ENCODE results near the gene TBC1D1. TPM values are rescaled to one million over a fixed set of nuclear protein-coding genes. Genes with fewer than 3 reads are reported as not detected.

The TBC1D1 gene
- total RNA-seq, 1 donor from 2014 or later, result 92.7 TPM

DNA sequence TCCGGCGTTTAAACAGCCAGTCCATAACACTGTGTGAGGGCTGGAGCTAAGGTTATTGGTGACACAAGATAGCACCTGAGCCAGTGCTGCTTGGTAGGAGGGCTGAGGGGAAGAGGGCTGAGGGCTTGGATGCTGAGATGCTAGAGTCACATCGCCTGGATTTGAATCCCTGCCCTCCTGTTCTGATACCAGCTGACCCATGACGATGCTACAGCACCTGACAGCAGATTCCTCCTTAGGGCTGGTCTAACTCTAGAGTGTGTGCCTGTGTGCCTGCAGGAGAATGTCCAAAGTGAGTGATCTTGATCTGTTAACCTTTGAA lies 171.9 kb downstream of the TBC1D1 start:
- no peak overlapping the region for H3K4me3 Mint-ChIP-seq (ENCODE audit: unreplicated experiment)
- no peaks in the 10 kb centered on the region for H3K9me3 Mint-ChIP-seq (ENCODE audit: low read depth)

GRCh38 chr4:38065176-38065575 lies 174.3 kb downstream of the TBC1D1 start:
- no peak overlapping the region for H3K4me3 Mint-ChIP-seq (ENCODE audit: unreplicated experiment)
- H3K27ac Mint-ChIP-seq (ENCODE audit: unreplicated experiment), result no peak overlapping the region
- TF ChIP-seq, protein P1, sequence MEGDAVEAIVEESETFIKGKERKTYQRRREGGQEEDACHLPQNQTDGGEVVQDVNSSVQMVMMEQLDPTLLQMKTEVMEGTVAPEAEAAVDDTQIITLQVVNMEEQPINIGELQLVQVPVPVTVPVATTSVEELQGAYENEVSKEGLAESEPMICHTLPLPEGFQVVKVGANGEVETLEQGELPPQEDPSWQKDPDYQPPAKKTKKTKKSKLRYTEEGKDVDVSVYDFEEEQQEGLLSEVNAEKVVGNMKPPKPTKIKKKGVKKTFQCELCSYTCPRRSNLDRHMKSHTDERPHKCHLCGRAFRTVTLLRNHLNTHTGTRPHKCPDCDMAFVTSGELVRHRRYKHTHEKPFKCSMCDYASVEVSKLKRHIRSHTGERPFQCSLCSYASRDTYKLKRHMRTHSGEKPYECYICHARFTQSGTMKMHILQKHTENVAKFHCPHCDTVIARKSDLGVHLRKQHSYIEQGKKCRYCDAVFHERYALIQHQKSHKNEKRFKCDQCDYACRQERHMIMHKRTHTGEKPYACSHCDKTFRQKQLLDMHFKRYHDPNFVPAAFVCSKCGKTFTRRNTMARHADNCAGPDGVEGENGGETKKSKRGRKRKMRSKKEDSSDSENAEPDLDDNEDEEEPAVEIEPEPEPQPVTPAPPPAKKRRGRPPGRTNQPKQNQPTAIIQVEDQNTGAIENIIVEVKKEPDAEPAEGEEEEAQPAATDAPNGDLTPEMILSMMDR (IDR thresholded peaks at IDR 0.05), result no peak
- H3K27me3 Mint-ChIP-seq (ENCODE audit: low read depth), result no peaks in the 10 kb centered on the region
- H3K9me3 Mint-ChIP-seq (ENCODE audit: low read depth), result no peaks in the 10 kb centered on the region
- DNase-seq (ENCODE audit: low spot score), result no peak
- H3K36me3 Mint-ChIP-seq (ENCODE audit: low read depth), result peaks cover 6% of the 10 kb centered on the region
- H3K4me1 Mint-ChIP-seq (ENCODE audit: low read depth), result peaks cover 21% of the 10 kb centered on the region

More for the DNA sequence above, 171.9 kb downstream of the TBC1D1 start:
- DNase-seq (ENCODE audit: low spot score), result no peak
- no peaks in the 10 kb centered on the region for H3K27me3 Mint-ChIP-seq (ENCODE audit: low read depth)
- H3K4me1 Mint-ChIP-seq (ENCODE audit: low read depth), result peaks cover 44% of the 10 kb centered on the region
- no peak overlapping the region for H3K27ac Mint-ChIP-seq (ENCODE audit: unreplicated experiment)
- TF ChIP-seq, protein P1 (IDR thresholded peaks at IDR 0.05), result no peak
- H3K36me3 Mint-ChIP-seq (ENCODE audit: low read depth), result peaks cover 5% of the 10 kb centered on the region

GRCh38 chr4:38065900-38066299 lies 175.0 kb downstream of the TBC1D1 start:
- H3K36me3 Mint-ChIP-seq (ENCODE audit: low read depth), result peaks cover 6% of the 10 kb centered on the region
- no peak for DNase-seq (ENCODE audit: low spot score)
- H3K4me1 Mint-ChIP-seq (ENCODE audit: low read depth), result peaks cover 14% of the 10 kb centered on the region
- no peak overlapping the region for H3K4me3 Mint-ChIP-seq (ENCODE audit: unreplicated experiment)
- H3K27me3 Mint-ChIP-seq (ENCODE audit: low read depth), result no peaks in the 10 kb centered on the region
- TF ChIP-seq, protein P1 (IDR thresholded peaks at IDR 0.05), result no peak
- no peak overlapping the region for H3K27ac Mint-ChIP-seq (ENCODE audit: unreplicated experiment)
- no peaks in the 10 kb centered on the region for H3K9me3 Mint-ChIP-seq (ENCODE audit: low read depth)

DNA sequence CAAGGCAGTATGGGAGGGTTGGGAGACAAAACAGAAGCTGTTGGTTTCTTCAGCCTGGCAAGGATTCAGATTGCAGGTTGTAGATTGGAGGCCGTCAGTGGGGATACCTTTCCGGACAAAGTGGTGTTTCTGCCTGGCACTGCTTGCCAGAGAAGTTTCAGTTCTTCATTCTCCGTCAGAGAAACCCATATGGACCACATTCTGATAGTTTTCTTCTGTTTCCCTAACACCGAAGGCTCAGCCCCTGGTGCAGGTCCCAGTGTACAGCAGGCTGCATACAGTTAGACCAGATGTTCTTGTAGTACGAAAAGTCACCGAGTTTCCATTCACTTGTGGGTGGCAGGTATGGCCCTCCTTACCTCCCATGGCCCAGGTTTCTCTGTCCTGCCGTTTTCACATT lies 176.6 kb downstream of the TBC1D1 start:
- TF ChIP-seq, protein P1 (IDR thresholded peaks at IDR 0.05), result no peak
- Mint-ChIP-seq H3K27me3 (ENCODE audit: low read depth) (no peaks in the 10 kb centered on the region), H3K4me1 (ENCODE audit: low read depth) (no peaks in the 10 kb centered on the region), H3K9me3 (ENCODE audit: low read depth) (no peaks in the 10 kb centered on the region), H3K27ac (ENCODE audit: unreplicated experiment) (no peak overlapping the region), H3K36me3 (ENCODE audit: low read depth) (peaks cover 6% of the 10 kb centered on the region), H3K4me3 (ENCODE audit: unreplicated experiment) (no peak overlapping the region)
- DNase-seq (ENCODE audit: low spot score), result no peak

DNA sequence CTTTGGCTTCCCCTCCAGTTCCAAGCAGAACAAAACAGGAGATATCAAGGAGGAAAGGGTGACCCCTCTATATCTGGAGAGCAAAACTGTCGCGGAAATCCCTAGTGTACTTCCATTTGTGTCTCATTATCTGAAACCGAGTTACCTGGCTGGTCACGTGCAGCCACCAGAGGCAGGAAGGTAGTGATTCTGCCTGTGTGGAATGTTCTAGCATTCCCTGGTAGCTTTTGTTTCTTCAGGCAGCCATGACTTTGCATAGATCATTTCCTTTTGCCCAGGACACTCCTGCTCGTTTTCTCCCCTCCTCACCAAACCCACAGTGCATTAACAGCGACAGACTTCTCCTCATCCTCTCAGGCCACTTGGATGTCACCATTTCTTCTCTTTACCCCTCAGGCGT lies 177.2 kb downstream of the TBC1D1 start:
- Mint-ChIP-seq H3K4me1 (ENCODE audit: low read depth) (no peaks in the 10 kb centered on the region), H3K4me3 (ENCODE audit: unreplicated experiment) (no peak overlapping the region), H3K36me3 (ENCODE audit: low read depth) (peaks cover 9% of the 10 kb centered on the region), H3K27ac (ENCODE audit: unreplicated experiment) (no peak overlapping the region), H3K27me3 (ENCODE audit: low read depth) (no peaks in the 10 kb centered on the region), H3K9me3 (ENCODE audit: low read depth) (no peaks in the 10 kb centered on the region)
- no peak for DNase-seq (ENCODE audit: low spot score)
- TF ChIP-seq, protein P1 (IDR thresholded peaks at IDR 0.05), result no peak
